NCI-H2196 (cell line): ENCODE measurements around the gene TECPR1.

Source experiments
- DNase-seq: peaks from one replicate; lab custom pipeline; 2025; ENCODE audit not compliant: unreplicated experiment; lab: John Stamatoyannopoulos, UW

TECPR1 gene

DNA sequence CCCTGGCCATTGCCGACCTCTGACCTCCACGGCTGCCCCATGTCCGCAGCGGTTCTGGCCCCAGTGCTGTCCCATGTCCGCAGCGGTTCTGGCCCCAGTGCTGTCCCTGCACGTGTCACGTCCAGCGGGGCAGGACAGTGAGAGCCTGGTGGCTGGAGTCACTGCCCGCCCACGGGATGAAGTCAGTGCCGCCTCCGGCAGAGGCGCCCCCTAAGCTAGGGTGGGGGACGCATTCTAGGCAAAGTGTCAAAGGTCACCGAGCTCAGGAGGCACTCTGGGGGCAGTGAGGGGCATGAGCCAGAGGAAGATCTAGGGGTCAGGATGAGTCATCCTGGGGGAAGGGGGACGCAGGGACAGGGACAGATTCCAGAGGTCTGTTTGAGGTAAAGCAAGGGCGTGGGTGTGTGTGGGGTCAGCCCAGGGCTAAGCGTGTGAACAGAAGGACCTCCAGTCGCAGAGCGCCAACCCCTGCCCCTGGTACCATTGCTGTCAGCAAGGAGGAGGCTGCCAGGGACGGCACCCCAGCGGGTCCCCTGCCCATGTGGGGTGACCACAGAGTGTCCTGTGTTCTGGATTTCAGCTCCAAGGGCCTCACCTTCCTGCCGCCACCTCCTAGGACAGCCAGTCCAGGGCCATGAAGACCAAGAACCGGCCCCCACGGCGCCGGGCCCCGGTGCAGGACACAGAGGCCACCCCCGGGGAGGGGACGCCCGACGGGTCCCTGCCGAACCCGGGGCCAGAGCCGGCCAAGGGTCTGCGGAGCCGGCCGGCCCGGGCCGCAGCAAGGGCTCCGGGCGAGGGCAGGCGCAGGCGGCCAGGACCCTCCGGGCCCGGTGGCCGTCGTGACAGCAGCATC, 40.1 kb downstream of the TECPR1 start:
- no peak for DNase-seq

DNA sequence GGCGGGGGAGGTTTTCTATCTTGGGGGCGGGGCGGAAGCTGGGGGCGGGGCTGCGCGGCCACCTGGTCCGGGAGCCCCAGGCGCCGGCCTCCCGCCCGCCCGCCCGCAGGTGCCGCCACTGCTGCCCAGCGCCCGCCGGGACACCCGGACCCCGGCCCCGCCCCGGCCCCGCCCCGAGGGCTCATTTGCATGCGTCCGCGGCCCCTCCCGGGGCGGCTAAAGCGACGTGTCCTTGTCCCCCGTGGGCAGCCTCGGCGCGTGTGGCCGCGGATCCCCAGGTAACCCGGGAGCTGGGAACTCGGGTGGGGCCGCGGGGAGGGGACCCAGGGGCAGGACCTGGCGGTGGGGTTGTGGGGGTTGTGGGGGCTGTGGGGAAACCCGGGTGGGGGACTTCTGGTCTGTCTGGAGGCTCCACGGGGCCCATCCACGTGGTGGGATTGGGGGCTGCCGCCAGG, 40.8 kb downstream of the TECPR1 start, which contains the start of gene BHLHA15:
Gene BHLHA15, plus strand, starts transcription at position 219 of the 455 bp plus-strand sequence. CDS start 871 bp downstream, outside the sequence.
- peak; percentile 64 for DNase-seq

DNA sequence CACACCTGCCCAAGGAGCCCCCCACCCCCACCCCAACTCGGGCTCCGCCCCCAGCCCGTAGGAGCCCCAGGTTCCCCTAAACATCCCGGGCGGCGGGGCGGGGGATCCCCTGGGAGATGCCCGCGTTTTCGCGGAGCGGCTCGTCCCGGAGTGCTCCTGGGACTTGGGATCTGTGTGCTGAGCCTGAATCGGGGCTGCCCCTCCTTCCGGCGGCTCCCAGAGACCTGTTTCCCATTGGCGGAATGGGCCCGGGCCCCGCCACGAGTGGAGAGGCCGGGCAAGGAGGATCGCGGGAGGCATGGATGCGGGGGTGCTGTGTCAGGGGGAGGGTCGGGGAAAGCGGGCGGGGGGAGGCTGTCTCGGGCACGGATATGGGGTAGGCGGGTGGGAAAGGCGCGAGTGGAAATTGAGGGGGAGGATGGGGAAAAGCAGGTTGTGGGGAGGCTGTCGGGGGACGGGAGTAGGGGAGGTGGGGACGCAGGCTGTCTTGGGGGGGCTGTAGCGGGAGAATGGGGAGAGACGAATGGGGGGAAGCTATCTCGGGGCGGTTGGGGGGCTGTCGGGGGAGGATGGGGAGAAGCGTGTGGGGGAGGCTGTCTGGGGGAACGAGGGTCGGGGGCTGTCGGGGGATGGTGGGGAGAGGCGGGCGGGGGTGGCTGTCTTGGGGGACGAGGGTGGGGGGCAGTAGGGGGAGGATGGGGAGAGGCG, 41.4 kb downstream of the TECPR1 start:
- DNase-seq, result peak; percentile 56

DNA sequence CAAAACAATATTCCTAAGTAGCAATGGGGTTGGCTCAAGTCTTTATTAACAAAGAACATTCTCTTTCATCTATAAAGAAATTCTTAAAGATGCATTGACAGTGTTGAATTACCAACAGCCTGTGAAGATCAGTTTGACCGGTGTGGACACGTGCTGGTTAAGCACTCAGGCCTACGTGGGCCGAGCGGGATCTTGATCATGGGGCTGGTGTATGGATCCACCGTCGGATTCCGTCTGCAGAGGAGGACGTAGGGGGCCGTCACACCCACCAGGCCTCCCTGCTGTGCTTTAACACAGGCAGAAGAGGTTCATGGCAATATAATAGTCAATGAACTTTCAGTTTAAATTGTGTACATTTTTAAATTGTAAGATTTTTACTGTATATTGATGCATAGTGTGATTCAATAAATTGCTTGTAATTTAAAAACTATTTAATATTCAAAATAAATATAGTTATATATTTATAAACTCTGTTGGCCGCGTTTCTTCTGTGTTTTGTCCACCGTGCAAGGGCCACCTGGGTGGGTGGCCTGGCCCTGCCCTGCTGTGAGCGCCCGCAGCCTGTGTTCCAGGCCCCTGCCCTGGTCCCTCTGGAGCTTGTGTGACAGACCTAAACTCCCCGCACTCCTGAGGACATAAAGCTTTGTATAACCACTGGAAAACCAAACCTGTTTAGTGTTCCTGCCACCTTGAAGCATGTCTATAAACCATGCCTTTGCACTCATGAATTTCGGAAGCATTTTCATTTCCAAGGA, 42.7 kb downstream of the TECPR1 start:
- DNase-seq, result no peak

DNA sequence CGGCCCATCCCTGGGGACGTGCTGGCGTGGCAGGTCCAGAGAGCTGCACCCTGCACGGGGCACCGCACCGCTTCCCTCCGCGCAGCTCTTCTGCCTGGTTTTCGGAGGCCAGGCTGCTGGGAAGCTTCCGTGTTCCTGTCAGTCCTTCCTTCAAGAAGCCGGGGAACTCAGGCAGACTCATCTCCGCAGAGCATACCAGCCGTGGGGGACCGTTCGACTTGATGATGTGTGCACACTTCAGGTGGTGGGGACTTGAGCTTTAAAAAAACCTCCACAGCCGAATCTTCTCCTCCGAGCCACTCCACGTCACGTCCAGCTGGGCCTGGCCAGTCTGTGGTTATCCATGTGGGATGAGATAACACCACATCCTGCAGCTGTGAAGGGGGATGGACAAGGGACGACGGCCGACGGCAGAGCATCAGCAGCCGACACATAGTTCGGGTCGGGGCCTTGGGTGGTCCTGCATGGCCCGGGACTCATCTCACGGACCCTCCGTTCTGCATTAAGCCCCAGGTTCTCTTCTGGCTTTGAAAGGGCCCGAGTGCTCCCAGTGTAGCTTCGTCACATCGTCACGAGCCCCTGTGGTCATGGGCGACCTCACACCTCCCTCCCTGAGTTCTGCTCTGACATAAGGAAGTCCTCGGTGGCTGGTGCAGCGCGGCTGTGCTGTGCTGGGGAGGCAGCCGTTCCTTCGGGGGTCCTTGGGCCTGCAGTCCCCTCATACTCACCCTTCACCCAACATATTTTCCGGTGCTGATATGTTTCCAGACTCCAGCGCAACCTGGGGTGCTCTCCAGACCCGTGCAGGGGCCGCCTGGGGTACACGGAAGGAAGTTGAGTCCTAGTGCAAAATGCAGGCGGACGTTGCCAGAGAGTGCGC, 45.3 kb downstream of the TECPR1 start:
- DNase-seq, result no peak

DNA sequence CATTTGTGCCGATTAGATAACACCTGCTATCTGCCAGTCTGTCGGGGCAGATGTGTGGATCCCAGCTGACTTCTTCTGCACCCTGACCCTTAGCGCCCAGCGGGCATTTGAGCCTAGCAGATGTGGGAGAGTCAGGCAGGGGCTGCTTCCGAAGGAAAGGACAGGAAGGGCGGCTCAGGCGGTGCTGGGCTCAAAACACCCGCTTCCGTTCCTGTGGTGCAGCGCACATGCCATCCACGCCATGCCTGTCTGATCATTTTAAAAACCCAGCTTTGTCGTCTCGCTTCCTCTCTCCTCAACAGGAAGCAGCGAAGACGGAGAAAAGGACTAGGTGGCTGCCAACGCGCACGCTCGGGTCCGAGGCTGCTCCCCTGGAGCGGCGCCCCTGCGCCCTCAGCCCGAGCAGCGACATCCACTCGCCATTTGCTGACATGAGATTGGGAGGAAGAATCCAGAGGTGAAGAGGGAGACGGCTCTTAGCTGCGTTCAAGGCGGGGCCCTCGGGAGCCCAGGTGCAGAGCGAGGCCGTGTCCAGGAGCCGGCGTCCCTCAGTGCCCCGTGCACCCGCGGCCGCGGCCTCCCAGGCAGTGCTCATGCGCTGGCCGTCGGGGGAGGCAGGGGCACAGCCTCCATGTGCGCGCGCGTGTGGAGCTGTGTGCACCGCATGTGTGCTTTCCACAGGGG, 46.7 kb downstream of the TECPR1 start:
- DNase-seq, result no peak

DNA sequence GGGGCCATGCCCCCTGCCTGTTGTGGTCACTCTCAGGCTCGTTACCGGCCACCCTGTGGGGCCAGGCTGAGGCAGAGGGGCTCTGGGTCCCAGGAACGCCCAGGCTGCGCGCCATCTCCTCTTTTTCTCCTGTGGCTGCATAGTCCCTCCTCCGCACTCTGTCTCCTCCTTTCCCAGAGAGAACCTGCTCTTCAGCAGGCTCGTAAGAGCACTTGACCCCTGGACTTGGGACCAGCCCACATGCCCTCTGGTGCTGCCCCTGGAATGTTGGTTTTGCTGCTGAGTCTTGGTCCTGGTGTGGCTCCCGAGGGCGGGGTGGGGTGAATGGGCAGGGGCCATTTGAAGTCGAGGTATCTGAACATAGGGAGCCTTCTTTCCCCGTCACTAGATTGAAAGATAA, 47.4 kb downstream of the TECPR1 start:
- peak; percentile 8 for DNase-seq

DNA sequence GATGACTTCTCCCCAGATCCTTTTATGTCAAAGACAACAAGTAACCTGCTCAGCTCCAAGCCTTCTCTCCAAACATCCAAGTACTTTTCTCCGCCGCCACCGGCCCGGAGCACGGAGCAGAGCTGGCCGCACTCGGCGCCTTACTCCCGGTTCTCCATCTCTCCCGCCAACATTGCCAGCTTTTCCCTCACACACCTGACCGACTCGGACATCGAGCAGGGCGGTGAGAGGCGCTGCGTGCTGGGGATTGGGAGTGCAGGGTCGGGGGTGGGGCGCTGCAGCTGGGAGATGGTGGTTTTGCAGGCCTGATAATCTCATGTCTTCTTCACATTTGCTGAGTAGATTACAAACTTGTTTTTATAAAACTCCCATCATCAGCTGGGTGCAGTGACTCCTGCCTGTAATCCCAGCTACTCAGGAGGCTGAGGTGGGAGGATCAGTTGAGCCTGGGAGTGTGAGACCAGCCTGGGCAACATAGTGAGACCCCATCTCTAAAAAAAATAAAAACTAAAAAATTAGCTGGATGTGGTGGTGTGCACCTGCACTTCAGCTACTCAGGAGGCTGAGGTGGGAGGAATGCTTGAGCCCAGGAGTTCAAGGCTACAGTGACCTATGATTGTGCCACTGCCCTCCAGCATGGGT, 47.9 kb downstream of the TECPR1 start:
- no peak for DNase-seq

DNA sequence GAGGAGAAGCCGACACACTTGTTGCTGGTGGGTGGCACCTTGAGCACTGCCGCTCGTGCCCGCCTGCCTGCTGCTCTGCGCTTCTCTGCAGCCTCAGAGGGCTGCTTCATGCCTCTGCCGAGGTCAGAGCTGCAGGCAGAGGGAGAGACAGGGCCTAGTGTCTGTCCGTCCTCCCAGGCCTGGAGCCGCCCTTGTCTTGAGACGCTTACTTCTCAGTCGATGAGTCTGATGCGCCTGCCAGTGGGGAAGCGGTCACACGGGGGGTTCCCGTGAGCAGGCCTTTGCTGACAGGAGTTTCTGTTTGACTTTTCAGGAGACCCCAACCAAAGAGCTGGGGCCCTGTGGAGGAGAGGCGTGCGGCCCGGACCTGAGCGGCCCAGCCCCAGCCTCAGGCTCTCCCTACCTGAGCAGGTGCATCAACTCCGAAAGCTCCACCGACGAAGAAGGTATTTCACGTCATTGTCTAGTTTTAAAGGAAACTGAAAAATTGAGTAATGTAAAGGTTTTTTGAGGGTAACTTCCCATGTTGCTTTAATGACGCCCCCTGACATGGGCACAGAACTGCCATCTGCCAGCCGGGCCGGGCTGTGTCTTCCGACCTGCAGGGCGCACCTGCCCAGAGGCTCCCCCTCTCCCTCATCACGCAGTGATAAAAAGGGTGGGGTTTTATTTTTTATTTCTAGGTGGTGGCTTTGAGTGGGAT, 48.6 kb downstream of the TECPR1 start:
- DNase-seq, result no peak

DNA sequence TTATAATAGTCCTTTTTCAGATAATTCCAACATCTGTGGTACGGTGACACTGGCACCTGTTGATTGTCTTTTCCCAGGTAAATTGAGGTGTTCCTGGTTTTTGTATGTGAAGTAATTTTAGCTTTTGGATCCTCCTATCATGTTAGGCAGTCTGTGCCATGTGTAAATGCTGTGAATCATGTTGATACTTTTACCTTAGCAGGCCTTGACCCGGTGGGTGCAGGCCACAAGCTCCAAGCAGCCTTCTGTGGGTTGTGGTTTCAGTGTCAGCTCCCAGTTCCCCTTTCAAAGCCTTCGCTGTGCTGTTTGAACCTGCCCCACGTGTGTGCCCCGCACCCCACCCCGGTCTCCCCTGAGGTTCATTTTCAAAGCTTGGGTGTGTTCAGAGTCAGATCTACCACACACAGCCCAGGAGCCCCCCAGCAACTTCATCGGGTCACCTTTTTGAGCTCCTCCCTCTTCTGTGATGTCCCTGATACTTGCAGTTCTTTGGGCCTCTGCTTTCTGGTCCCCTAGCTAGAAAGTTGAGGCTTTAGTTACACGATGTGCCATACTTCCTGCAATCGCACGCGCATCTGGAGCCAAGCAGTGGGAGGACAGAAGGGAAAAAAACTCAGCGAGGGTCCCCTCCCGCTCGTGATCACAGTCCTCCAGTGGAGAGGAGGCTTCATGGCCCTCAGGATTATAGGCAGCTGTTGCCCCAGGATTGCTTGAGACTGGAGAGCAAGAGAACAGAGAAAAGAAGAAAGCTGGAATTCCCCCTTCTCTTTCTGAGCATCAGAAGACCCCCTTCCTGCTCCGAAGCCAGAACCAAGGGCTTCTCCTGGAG, 49.5 kb downstream of the TECPR1 start:
- no peak for DNase-seq

DNA sequence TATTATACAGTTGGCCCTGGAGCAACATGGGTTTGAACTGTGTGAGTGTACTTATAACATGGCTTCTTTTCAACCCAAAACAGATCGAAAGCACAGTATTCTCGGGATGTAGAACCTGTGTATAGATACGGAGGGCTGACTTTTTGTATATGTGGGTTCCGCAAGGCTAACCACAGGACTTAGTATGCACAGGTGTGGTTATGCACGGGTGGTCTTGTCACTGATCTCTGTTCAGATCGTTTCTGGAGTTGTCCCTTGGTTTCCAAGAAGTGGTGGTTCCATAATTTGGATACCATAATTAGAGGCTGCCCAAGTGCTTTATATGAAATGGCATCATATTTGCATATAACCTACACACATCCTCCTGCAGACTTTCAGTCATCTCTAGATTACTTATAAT, 51.7 kb downstream of the TECPR1 start:
- DNase-seq, result no peak

DNA sequence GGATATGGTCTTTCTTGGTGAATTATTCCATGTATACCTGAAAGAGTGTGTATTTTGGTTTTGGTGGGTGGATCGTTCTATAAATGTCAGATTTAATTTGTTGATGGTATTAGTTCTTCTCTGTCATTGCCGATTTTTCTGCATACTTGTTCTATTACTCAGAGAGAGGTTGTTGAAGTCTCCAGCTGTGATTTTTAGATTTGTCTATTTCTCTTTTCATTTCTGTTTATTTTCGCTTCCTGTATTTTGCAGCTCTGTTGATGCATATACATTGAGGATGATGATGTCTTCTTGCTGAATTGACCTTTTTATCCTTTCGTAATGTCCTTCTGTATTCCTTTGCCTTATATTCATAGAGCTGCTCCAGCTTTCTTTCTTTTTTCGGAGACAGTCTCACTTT, 52.9 kb downstream of the TECPR1 start:
- DNase-seq, result no peak

DNA sequence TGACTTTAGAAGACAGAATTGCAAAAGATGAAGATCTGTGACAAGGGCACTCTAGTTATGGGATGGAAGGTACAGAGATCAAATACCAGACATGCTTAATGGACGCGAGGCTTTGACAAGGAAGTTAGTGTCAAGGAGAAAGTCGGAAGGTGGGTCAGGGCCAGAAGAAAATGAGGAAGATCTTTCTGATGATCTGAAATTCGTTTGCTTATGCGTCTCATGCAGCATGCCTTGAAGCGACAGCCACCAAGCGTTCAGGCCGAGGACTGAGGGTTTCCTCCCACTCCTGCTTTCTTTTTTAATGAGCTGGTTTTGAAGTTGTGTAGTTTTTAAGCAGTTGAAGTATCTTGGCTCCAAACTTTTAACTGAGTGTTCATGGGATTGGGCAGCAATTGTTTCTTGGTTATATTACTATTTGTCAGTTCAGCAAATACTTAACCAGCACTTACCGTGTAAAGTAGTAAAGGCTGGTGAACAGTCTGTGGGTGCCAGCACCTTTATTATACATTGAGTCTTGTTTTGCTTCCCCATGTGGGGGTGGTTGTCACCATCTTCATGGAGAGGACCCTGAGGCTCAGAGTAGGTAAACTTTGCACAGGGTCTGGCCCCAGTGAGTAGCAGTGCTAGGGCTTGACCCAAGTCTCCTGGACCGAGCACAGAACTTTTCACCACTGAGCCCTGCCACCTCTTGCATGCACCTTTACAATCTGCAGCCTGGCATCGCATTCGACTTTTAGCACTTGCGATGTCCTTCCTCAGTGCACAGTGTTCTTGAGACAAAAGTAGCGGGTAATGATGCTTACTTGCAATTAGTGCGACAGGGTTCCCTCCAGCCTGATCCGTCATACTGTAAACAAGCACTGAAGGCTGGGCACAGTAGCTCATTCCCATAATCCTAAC, 55.1 kb downstream of the TECPR1 start:
- no peak for DNase-seq

DNA sequence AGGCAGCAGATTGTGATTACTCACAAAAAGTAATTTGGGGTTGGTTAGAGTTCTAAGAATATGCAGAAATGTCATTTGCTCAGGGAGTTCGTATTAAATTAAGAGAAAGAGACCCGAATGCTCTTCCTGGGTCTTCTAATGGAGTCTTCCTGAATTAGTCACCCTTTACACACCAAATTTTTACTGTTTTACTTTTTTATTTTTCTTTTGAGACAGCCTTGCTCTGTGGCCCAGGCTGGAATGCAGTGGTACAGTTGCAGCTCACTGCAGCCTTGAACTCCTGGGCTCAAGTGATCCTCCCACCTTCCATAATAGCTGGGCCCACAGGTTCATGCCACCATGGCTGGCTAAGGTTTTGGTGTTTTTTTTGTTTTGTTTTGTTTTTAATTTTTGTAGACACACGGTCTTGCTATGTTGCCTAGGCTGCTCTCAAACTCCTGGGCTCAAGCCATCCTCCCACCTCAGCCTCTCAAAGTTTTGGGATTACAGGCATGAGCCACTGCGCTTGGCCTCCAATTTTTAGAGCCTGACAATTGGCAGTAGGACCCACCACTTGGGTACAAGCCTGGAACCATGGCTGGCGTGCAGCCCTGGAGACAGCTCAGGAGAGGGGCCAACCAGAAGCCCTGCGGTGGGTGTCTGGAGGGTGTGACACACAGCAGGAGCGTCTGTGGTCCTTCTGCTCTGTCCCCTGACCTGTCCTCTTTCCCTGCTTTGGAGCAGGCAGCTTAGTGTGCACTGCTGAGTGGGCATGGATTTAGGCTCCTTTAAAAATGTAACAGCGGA, 57.2 kb downstream of the TECPR1 start:
- DNase-seq, result no peak

DNA sequence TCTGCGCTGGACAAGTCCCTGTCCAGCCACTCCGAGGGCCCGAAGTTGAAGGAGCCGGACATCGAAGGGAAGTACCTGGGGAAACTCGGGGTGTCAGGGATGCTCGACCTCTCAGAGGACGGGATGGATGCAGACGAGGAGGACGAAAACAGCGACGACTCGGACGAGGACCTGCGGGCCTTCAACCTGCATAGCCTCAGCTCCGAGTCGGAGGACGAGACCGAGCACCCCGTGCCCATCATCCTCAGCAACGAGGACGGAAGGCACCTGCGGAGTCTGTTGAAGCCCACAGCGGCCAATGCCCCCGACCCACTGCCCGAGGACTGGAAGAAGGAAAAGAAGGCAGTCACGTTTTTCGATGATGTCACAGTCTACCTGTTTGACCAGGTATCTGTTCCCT, 57.8 kb downstream of the TECPR1 start:
- no peak for DNase-seq

DNA sequence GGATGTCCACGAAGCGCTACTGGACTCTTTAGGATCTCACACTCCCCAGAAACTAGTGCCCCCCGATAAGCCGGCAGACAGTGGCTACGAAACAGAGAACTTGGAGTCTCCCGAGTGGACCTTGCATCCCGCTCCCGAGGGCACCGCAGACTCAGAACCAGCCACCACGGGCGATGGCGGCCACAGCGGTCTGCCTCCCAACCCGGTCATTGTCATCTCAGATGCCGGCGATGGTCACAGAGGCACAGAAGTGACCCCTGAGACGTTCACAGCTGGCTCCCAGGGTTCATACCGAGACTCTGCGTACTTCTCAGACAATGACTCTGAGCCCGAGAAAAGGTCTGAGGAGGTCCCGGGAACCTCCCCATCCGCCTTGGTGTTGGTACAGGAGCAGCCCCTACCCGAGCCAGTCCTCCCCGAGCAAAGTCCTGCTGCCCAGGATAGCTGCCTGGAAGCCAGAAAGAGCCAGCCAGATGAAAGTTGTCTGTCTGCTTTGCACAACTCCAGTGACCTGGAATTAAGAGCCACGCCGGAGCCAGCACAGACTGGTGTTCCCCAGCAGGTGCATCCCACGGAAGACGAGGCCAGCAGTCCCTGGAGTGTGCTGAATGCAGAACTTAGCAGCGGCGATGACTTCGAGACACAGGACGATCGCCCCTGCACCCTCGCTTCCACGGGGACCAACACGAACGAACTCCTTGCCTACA, 58.4 kb downstream of the TECPR1 start:
- DNase-seq, result no peak
